Breast epithelium (tissue), 4 donors: Measurements from ENCODE around the gene SHROOM1. TPM values are rescaled to one million over a fixed set of nuclear protein-coding genes. Genes with fewer than 3 reads are reported as not detected.

Experiments used
- DNase-seq, 2 donors: peaks; one replicate each; pipeline ENCODE4 v3.0.0-alpha.2; 2019; ENCODE audit warnings: low spot score in 2 of 2
- H3K27ac ChIP-seq, 2 donors: fragments of 200-600 bp; sonication (generic) in 1 of 2; one replicate each; pipeline ENCODE4 v1.5.1; 2016 to 2019; ENCODE audit warnings: mild to moderate bottlenecking in 1 of 2
- H3K27me3 ChIP-seq, 2 donors: fragments of 200-600 bp; sonication (generic) in 1 of 2; one replicate each; pipeline versions ENCODE4 v1.5.1 to v1.6.0; 2017 to 2019; ENCODE audit warnings: control low read depth in 1 of 2, mild to moderate bottlenecking in 1 of 2
- H3K36me3 ChIP-seq: fragments of 200-600 bp; one replicate; pipeline ENCODE4 v1.5.1; 2019
- H3K4me1 ChIP-seq, 2 donors: fragments of 200-600 bp; sonication (generic); one replicate each; pipeline ENCODE4 v1.5.1; 2016 to 2019; ENCODE audit warnings: control low read depth in 1 of 2
- H3K4me3 ChIP-seq, 3 donors: fragments of 200-600 bp; sonication (generic); 1 replicate in 2 of 3; 2 replicates in 1 of 3; pipeline ENCODE4 v1.5.1; 2016 to 2019; ENCODE audit warnings: mild to moderate bottlenecking in 3 of 3, moderate library complexity in 2 of 3
- H3K9me3 ChIP-seq, 2 donors: fragments of 200-600 bp; sonication (generic) in 1 of 2; one replicate each; pipeline ENCODE4 v1.5.1; 2016 to 2019; ENCODE audit warnings: control low read depth in 1 of 2
- CTCF ChIP-seq, 3 donors: fragments of 450-650 bp; IDR thresholded peaks; one replicate each; pipeline ENCODE4 v1.5.1; 2016 to 2017; ENCODE audit warnings: antibody characterized with exemption in 3 of 3, mild to moderate bottlenecking in 3 of 3, moderate library complexity in 3 of 3
- POLR2A ChIP-seq: fragments of 450-650 bp; IDR thresholded peaks from one replicate; pipeline ENCODE4 v1.6.1; 2016; ENCODE audit warnings: antibody characterized with exemption, mild to moderate bottlenecking, moderate library complexity
- POLR2AphosphoS5 ChIP-seq, 3 donors: sonication (generic); formaldehyde crosslinking; IDR thresholded peaks; one replicate each; pipeline ENCODE4 v1.6.1; 2017; ENCODE audit warnings: antibody characterized with exemption in 3 of 3
- intact Hi-C: fragments of 100-400 bp; cut with DNase I; formaldehyde crosslinking; loops from one replicate; pipeline ENCODE4 v1.15.1; 2023; ENCODE audit warnings: low total_unique reads
- total RNA-seq, 3 donors: library from RNA; depleted of rRNA; stranded (reverse); fragments of >200 nt; gene quantifications; one replicate each; pipeline ENCODE4 v1.1.0, GENCODE V29; 2016

The SHROOM1 gene
- total RNA-seq, 3 donors from 2014 or later: 2.4 to 12.6 (median 9.5) TPM

GRCh38 chr5:132828846-132829494 is 1.5 kb downstream of the SHROOM1 start:
- TF ChIP-seq POLR2A (no peak), POLR2AphosphoS5 (IDR thresholded peaks at IDR 0.05) (no peak), CTCF (IDR thresholded peaks at IDR 0.05) (no peak)
- no peak overlapping the region for H3K27ac ChIP-seq
- H3K36me3 ChIP-seq: no peaks in the 10 kb centered on the region

GRCh38 chr5:132827943-132828673 is 2.3 kb downstream of the SHROOM1 start:
- Histone ChIP-seq H3K27me3 (no peaks in the 10 kb centered on the region), H3K4me1 (no peaks in the 10 kb centered on the region), H3K9me3 (no peaks in the 10 kb centered on the region), H3K27ac (no peak overlapping the region), H3K4me3 (no peak overlapping the region), H3K36me3 (no peaks in the 10 kb centered on the region)
- TF ChIP-seq POLR2AphosphoS5 (IDR thresholded peaks at IDR 0.05) (no peak), CTCF (IDR thresholded peaks at IDR 0.05) (no peak), POLR2A (no peak)
- intact Hi-C loops: no loop called here
- DNase-seq: no peak

More at GRCh38 chr5:132828846-132829494, 1.5 kb downstream of the SHROOM1 start:
- H3K9me3 ChIP-seq: no peaks in the 10 kb centered on the region
- H3K4me3 ChIP-seq: peak overlapping the region in 2 of 3 donors; percentile 81 to 84
- DNase-seq: no peak
- intact Hi-C loops: loop anchor here (1.0 kb wide), 1 partner anchor 36 kb away; no protein-coding TSS in a partner anchor
- no peaks in the 10 kb centered on the region for H3K27me3 ChIP-seq
- H3K4me1 ChIP-seq: no peaks in the 10 kb centered on the region

- no peak for DNase-seq
- H3K4me1 ChIP-seq: no peaks in the 10 kb centered on the region
- no peaks in the 10 kb centered on the region for H3K36me3 ChIP-seq
- intact Hi-C loops: no loop called here
- no peaks in the 10 kb centered on the region for H3K27me3 ChIP-seq
- H3K9me3 ChIP-seq: no peaks in the 10 kb centered on the region
- no peak for TF ChIP-seq CTCF (IDR thresholded peaks at IDR 0.05)
- no peak for TF ChIP-seq POLR2A
- no peak for TF ChIP-seq POLR2AphosphoS5 (IDR thresholded peaks at IDR 0.05)
- no peak overlapping the region for H3K27ac ChIP-seq
- H3K4me3 ChIP-seq: no peak overlapping the region
Measured at GRCh38 chr5:132826424-132827082, 3.9 kb downstream of the SHROOM1 start.

GRCh38 chr5:132825834-132826391 is 4.5 kb downstream of the SHROOM1 start:
- TF ChIP-seq CTCF (IDR thresholded peaks at IDR 0.05): no peak
- no peak for TF ChIP-seq POLR2A
- TF ChIP-seq POLR2AphosphoS5 (IDR thresholded peaks at IDR 0.05): no peak
- intact Hi-C loops: no loop called here
- Histone ChIP-seq H3K27me3 (no peaks in the 10 kb centered on the region), H3K4me3 (no peak overlapping the region), H3K4me1 (no peaks in the 10 kb centered on the region), H3K36me3 (no peaks in the 10 kb centered on the region), H3K27ac (no peak overlapping the region), H3K9me3 (no peaks in the 10 kb centered on the region)
- no peak for DNase-seq
